Gastroesophageal sphincter (tissue), 4 donors: ENCODE results near the gene CD28. TPM values are rescaled to one million over a fixed set of nuclear protein-coding genes. Genes with fewer than 3 reads are reported as not detected.

Experiments
- ATAC-seq: fragments of 150-250 bp; one replicate; pipeline ENCODE4 v1.9.1; 2016; ENCODE audit warnings: mild to moderate bottlenecking, moderate library complexity
- H3K27ac ChIP-seq, 4 donors: fragments of 200-600 bp; sonication (generic) in 3 of 4; 1 replicate in 3 of 4; 2 replicates in 1 of 4; pipeline ENCODE4 v1.5.1; 2016 to 2019
- H3K27me3 ChIP-seq: fragments of 200-600 bp; sonication (generic); one replicate; pipeline ENCODE4 v1.5.1; 2019
- H3K36me3 ChIP-seq, 2 donors: fragments of 200-600 bp; sonication (generic); one replicate each; pipeline ENCODE4 v1.5.1; 2019; ENCODE audit warnings: control low read depth in 1 of 2
- H3K4me1 ChIP-seq, 3 donors: fragments of 200-600 bp; sonication (generic); 1 replicate in 2 of 3; 2 replicates in 1 of 3; pipeline ENCODE4 v1.5.1; 2016 to 2019; ENCODE audit warnings: control low read depth in 2 of 3
- H3K4me3 ChIP-seq, 2 donors: fragments of 200-600 bp; sonication (generic); one replicate each; pipeline ENCODE4 v1.5.1; 2019; ENCODE audit warnings: mild to moderate bottlenecking in 1 of 2, moderate library complexity in 1 of 2
- H3K9me3 ChIP-seq, 3 donors: fragments of 200-600 bp; sonication (generic); one replicate each; pipeline ENCODE4 v1.5.1; 2017 to 2019; ENCODE audit warnings: control low read depth in 2 of 3
- EP300 ChIP-seq: sonication (generic); formaldehyde crosslinking; IDR thresholded peaks from one replicate; pipeline ENCODE4 v1.6.1; 2017; ENCODE audit warnings: antibody characterized with exemption, mild to moderate bottlenecking
- POLR2A ChIP-seq, 2 donors: fragments of 450-650 bp; IDR thresholded peaks; one replicate each; pipeline ENCODE4 v1.6.1; 2017; ENCODE audit warnings: antibody characterized with exemption in 2 of 2, mild to moderate bottlenecking in 2 of 2, moderate library complexity in 1 of 2
- POLR2AphosphoS5 ChIP-seq: sonication (generic); formaldehyde crosslinking; IDR thresholded peaks from one replicate; pipeline ENCODE4 v1.6.1; 2017; ENCODE audit warnings: antibody characterized with exemption
- WGBS, 2 donors: methylation state at CpG; one replicate each; pipeline ENCODE4 v1.1.5; 2018; ENCODE audit warnings: low coverage in 1 of 2; 5-methylcytosine and 5-hydroxymethylcytosine counted together
- total RNA-seq, 4 donors: library from RNA; depleted of rRNA; stranded (reverse); fragments of >200 nt; gene quantifications; one replicate each; pipeline ENCODE4 v1.1.0, GENCODE V29; 2016
- TF ChIP-seq, protein P1 (sequence below), 4 experiments: fragments of 200-600 bp in 2 of 4; fragments of 450-650 bp in 2 of 4; sonication (generic) in 1 of 4; IDR thresholded peaks; one replicate each; pipeline ENCODE4 v1.5.1; 2017 to 2019; ENCODE audit warnings: antibody characterized with exemption in 4 of 4, mild to moderate bottlenecking in 2 of 4, moderate library complexity in 2 of 4

Gene CD28
- total RNA-seq, 4 donors from 2014 or later, result 0.19 to 2.3 (median 1.4) TPM

DNA sequence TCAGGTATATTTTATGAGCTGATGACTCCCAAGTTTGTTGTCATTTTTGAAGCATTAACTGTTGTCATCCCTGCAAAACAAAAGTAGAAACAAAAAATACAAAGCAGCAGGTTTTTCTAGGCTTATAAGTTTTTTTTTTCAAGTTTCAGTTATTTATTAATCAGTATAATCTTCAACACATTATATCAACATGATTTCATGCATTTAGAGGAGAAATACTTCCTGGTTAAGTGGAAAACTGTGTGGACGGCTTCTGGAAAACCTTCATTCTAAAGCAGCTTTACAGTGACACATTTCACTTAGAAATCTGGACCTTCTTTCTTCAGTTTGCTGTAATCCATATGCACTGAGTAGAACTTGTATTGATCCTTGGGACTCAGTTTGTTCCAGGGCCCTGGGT is 34.6 kb upstream of the CD28 start:
- no peak overlapping the region for H3K4me3 ChIP-seq
- TF ChIP-seq POLR2A (IDR thresholded peaks at IDR 0.05) (no peak), EP300 (no peak), POLR2AphosphoS5 (no peak)
- TF ChIP-seq, protein P1, sequence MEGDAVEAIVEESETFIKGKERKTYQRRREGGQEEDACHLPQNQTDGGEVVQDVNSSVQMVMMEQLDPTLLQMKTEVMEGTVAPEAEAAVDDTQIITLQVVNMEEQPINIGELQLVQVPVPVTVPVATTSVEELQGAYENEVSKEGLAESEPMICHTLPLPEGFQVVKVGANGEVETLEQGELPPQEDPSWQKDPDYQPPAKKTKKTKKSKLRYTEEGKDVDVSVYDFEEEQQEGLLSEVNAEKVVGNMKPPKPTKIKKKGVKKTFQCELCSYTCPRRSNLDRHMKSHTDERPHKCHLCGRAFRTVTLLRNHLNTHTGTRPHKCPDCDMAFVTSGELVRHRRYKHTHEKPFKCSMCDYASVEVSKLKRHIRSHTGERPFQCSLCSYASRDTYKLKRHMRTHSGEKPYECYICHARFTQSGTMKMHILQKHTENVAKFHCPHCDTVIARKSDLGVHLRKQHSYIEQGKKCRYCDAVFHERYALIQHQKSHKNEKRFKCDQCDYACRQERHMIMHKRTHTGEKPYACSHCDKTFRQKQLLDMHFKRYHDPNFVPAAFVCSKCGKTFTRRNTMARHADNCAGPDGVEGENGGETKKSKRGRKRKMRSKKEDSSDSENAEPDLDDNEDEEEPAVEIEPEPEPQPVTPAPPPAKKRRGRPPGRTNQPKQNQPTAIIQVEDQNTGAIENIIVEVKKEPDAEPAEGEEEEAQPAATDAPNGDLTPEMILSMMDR (IDR thresholded peaks at IDR 0.05), result no peak
- no peaks in the 10 kb centered on the region for H3K9me3 ChIP-seq
- H3K27ac ChIP-seq, result no peak overlapping the region
- no peaks in the 10 kb centered on the region for H3K36me3 ChIP-seq
- H3K4me1 ChIP-seq, result peaks cover 0 to 10% (median 10%) of the 10 kb centered on the region in 3 donors
- no peaks in the 10 kb centered on the region for H3K27me3 ChIP-seq
- 100% methylated on average over 1 of the region's 1 CpG for WGBS, 2 donors
- no peak for ATAC-seq

DNA sequence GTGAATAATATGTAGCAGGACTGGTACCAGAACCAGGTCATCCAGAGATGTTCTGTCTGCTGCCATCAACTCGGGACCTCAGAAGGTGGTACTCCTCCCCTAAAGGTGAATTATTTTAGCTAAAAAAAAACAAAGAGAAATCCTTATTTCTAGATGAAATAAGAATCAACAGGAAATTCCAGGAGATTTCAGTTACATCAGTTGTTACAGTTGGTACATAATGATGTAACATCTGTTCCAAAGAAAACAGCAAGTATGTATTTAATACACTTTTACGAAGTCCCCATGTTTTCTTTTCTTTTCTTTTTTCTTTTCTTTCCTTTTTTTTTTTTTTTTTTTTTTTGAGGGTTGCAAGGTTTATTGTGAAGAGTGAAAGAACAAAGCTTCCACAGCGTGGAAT is 33.6 kb upstream of the CD28 start:
- 60 to 83% methylated on average over 2 to 3 of the region's 3 CpGs for WGBS, 2 donors
- TF ChIP-seq POLR2AphosphoS5, result no peak
- TF ChIP-seq POLR2A (IDR thresholded peaks at IDR 0.05), result no peak
- TF ChIP-seq, protein P1 (IDR thresholded peaks at IDR 0.05), result no peak
- no peak for TF ChIP-seq EP300
- no peak overlapping the region for H3K27ac ChIP-seq

DNA sequence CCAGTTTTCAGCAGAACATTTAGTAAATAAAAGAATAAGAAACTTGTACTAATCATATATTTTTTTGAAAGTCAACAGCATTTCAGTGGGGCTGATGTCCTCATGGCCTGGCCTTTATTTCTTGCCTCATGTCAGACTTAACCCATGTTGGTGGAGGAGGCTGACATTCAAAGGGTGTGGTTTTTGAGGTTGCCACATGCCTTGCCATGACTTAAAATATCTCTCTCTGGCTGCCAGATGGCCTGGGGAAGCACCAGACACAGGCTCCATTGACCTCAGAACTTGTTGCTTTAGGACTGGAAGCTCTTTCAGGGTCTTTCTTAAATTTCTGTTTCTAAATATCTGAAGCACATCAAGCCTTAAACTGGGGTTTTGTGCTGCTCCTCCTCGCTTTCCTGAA is 32.5 kb upstream of the CD28 start:
- Histone ChIP-seq H3K4me3 (no peak overlapping the region), H3K36me3 (no peaks in the 10 kb centered on the region), H3K9me3 (no peaks in the 10 kb centered on the region), H3K4me1 (peaks cover 0 to 10% (median 10%) of the 10 kb centered on the region in 3 donors), H3K27ac (peak overlapping the region in 2 of 4 donors; percentile 18 to 36), H3K27me3 (no peaks in the 10 kb centered on the region)
- peak; percentile 28 for ATAC-seq
- WGBS, 2 donors, result 100% methylated on average over 1 of the region's 1 CpG; no CpG with 5 or more reads in 1 of the 2 donors
- TF ChIP-seq POLR2A (IDR thresholded peaks at IDR 0.05) (no peak), EP300 (no peak), POLR2AphosphoS5 (peak; percentile 40)
- TF ChIP-seq, protein P1 (IDR thresholded peaks at IDR 0.05), result no peak

More for the DNA sequence above, 33.6 kb upstream of the CD28 start:
- no peaks in the 10 kb centered on the region for H3K27me3 ChIP-seq
- no peak overlapping the region for H3K4me3 ChIP-seq
- H3K4me1 ChIP-seq, result peaks cover 0 to 10% (median 10%) of the 10 kb centered on the region in 3 donors
- no peaks in the 10 kb centered on the region for H3K9me3 ChIP-seq
- no peak for ATAC-seq
- no peaks in the 10 kb centered on the region for H3K36me3 ChIP-seq

DNA sequence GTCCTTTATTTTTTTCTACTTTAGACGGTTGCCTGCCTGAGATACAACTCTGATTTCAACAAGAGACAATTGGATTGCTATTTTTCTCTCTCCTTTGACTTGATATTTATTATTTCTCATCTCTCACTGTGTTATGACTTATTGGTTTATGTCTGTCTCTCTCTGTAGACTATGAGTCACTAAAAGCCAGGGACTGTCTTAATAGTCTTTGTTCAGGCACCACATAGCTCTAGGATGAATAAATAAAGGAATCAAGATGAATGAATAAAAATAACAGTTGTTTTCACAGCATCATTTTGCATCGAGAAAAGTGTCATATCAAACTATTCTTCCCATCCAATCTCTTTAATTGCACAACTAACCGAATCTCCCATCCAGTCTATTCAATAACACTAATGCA is 31.4 kb upstream of the CD28 start:
- Histone ChIP-seq H3K27me3 (no peaks in the 10 kb centered on the region), H3K36me3 (no peaks in the 10 kb centered on the region), H3K27ac (no peak overlapping the region), H3K4me3 (no peak overlapping the region), H3K4me1 (peaks cover 0 to 10% (median 10%) of the 10 kb centered on the region in 3 donors), H3K9me3 (no peaks in the 10 kb centered on the region)
- no peak for TF ChIP-seq POLR2AphosphoS5
- TF ChIP-seq EP300, result no peak
- TF ChIP-seq POLR2A (IDR thresholded peaks at IDR 0.05), result no peak
- 26 to 43% methylated on average over 3 of the region's 3 CpGs for WGBS, 2 donors
- ATAC-seq, result no peak

DNA sequence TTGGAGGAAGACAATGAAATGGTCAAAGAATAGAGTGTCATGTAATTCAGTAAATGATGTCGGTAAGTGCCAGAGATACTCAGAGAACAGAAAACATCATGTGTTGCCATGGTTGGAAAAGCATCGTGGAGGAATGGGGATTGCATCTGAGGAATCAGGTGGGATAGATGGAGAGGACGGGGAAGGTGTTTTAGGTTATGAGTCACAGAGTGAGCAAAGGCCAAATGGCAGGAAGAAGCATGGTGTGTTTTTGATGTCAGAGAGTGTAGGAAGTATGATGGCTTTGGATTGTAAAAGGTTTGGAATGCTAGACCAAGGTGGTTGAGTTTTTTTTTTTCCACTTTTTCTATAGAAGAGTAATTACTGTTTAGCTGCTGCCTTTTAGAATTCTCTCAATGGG is 27.5 kb upstream of the CD28 start:
- H3K9me3 ChIP-seq, result no peaks in the 10 kb centered on the region
- ATAC-seq, result no peak
- no peaks in the 10 kb centered on the region for H3K27me3 ChIP-seq
- no peak for TF ChIP-seq POLR2AphosphoS5
- TF ChIP-seq, protein P1 (IDR thresholded peaks at IDR 0.05), result no peak
- no peak for TF ChIP-seq EP300
- no peak for TF ChIP-seq POLR2A (IDR thresholded peaks at IDR 0.05)
- WGBS, 2 donors, result 92 to 94% methylated on average over 3 of the region's 3 CpGs
- H3K4me1 ChIP-seq, result peaks cover 11 to 44% (median 32%) of the 10 kb centered on the region in 3 donors
- no peak overlapping the region for H3K27ac ChIP-seq
- H3K4me3 ChIP-seq, result no peak overlapping the region
- H3K36me3 ChIP-seq, result no peaks in the 10 kb centered on the region
